ENCODE data around the gene UBP1.

DNA sequence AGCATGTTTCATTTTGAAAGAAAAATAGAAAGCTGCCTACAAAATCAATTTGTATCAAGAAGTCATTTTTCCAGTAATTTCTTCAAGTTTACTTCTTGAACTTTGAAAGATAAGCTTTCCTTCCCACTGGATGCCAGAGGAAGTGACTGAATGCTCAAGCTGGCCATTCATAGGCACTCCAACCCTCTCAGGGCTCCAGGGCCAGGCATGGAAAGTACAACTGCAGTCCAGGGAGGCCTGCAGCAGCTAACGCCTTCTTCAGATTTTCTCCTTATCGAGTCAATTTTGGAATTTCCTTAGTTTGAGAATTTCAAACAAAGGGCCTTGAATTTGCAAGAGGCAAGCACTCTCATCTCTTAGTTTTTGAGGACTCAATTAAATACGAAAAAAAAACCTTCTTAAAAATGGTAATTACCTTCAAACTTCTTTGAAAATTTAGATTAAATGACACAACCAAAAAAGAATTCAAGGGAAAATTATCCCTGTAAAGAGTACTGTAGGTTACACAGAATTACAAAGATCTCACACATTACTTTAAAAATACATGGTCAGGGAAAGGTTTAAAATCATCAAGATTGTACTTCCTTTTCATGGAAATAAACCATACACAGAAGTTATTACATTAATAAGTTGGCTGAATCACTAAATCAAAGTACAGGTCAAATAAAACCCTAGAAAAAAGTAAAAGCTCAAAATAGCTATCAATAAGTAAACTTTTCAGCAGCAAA lies 2.5 kb downstream of the UBP1 start:
- TF ChIP-seq, protein P1, sequence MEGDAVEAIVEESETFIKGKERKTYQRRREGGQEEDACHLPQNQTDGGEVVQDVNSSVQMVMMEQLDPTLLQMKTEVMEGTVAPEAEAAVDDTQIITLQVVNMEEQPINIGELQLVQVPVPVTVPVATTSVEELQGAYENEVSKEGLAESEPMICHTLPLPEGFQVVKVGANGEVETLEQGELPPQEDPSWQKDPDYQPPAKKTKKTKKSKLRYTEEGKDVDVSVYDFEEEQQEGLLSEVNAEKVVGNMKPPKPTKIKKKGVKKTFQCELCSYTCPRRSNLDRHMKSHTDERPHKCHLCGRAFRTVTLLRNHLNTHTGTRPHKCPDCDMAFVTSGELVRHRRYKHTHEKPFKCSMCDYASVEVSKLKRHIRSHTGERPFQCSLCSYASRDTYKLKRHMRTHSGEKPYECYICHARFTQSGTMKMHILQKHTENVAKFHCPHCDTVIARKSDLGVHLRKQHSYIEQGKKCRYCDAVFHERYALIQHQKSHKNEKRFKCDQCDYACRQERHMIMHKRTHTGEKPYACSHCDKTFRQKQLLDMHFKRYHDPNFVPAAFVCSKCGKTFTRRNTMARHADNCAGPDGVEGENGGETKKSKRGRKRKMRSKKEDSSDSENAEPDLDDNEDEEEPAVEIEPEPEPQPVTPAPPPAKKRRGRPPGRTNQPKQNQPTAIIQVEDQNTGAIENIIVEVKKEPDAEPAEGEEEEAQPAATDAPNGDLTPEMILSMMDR (IDR thresholded peaks at IDR 0.05): peak in 1 of 6 experiments; percentile 21
- TF ChIP-seq POLR2A (IDR thresholded peaks at IDR 0.05): no peak
